Endothelial cell of umbilical vein (primary cell): ENCODE results near the gene SNRPD2. TPM values are rescaled to one million over a fixed set of nuclear protein-coding genes. Genes with fewer than 3 reads are reported as not detected.

Experiments used
- BruUV-seq: library from RNA; stranded (reverse); fragments of 400-500 nt; replicated peaks from 2 replicates; lab custom pipeline; 2021; lab: Mats Ljungman, UMichigan
- CTCF ChIA-PET: fragments of 300-600, 350-600 bp; sonication (Branson Sonifier 250); formaldehyde crosslinking; loops from one replicate; lab custom pipeline; 2021; ENCODE audit warnings: antibody characterized with exemption, inconsistent platforms; lab: Charles Lee
- POLR2A ChIA-PET: fragments of 300-600, 350-600 bp; sonication (Branson Sonifier 250); formaldehyde crosslinking; loops from one replicate; lab custom pipeline; 2021; ENCODE audit warnings: antibody characterized with exemption, inconsistent platforms; lab: Charles Lee
- DNase-seq: peaks from one replicate; pipeline ENCODE4 v3.0.0-alpha.2; 2011; ENCODE audit warnings: low read depth, low spot score
- FAIRE-seq: peaks from 2 replicates; lab custom pipeline; 2011; peaks lifted over from hg19 to GRCh38; lab: Jason Lieb, UNC
- H2AFZ ChIP-seq: 2 replicates; pipeline ENCODE4 v1.6.0; 2012; ENCODE audit warnings: low read depth, low read length, control low read depth, inconsistent platforms
- H3K27ac ChIP-seq: 2 replicates; pipeline ENCODE4 v1.5.1; 2011; ENCODE audit warnings: low read depth, mild to moderate bottlenecking, control low read depth, low read length, moderate library complexity; ENCODE audit not compliant: insufficient read depth
- H3K27me3 ChIP-seq, 2 experiments: 2 replicates each; pipeline versions ENCODE4 v1.6.0 to v1.6.1; 2011; ENCODE audit warnings: low read length in 2 of 2, mixed read lengths in 1 of 2; ENCODE audit not compliant: control insufficient read depth in 2 of 2, insufficient read depth in 2 of 2
- H3K36me3 ChIP-seq, 2 experiments: 2 replicates in 1 of 2; 3 replicates in 1 of 2; pipeline ENCODE4 v1.5.1; 2011; ENCODE audit warnings: low read length in 2 of 2, mild to moderate bottlenecking in 1 of 2, moderate library complexity in 1 of 2; ENCODE audit not compliant: control insufficient read depth in 2 of 2, insufficient read depth in 2 of 2; ENCODE audit errors: extremely low read depth in 1 of 2
- H3K4me1 ChIP-seq: 3 replicates; pipeline ENCODE4 v1.5.1; 2011; ENCODE audit warnings: mild to moderate bottlenecking, low read length; ENCODE audit not compliant: control insufficient read depth, insufficient read depth; ENCODE audit errors: extremely low read depth
- H3K4me2 ChIP-seq: 2 replicates; pipeline ENCODE4 v1.6.1; 2011; ENCODE audit warnings: low read length, control low read depth, mixed read lengths; ENCODE audit not compliant: insufficient read depth
- H3K4me3 ChIP-seq, 3 experiments: fragments of 200-600 bp in 1 of 3; sonication (generic), shearing (Covaris generic) in 1 of 3; replicated peaks in 1 of 3; 2 replicates each; pipeline ENCODE4 v1.5.1; 2011 to 2016; ENCODE audit warnings: control low read depth in 3 of 3, low read length in 3 of 3, mild to moderate bottlenecking in 2 of 3, inconsistent platforms in 1 of 3, low read depth in 1 of 3, moderate library complexity in 1 of 3; ENCODE audit not compliant: insufficient read depth in 1 of 3
- H3K79me2 ChIP-seq: 2 replicates; pipeline ENCODE4 v1.6.0; 2012; ENCODE audit warnings: low read length, inconsistent platforms; ENCODE audit not compliant: control insufficient read depth, insufficient read depth
- H3K9ac ChIP-seq: replicated peaks from 2 replicates; pipeline ENCODE3; 2011; ENCODE audit warnings: low read length, control low read depth; ENCODE audit not compliant: insufficient read depth; ENCODE audit errors: extremely low read depth
- H3K9me1 ChIP-seq: replicated peaks from 3 replicates; pipeline ENCODE4 v1.6.0; 2011; ENCODE audit warnings: mild to moderate bottlenecking, low read length; ENCODE audit not compliant: control insufficient read depth, insufficient read depth; ENCODE audit errors: extremely low read depth
- H3K9me3 ChIP-seq: replicated peaks from 2 replicates; pipeline ENCODE4 v1.5.1; 2012; ENCODE audit warnings: low read length, inconsistent platforms; ENCODE audit not compliant: control insufficient read depth, insufficient read depth
- H4K20me1 ChIP-seq: replicated peaks from 2 replicates; pipeline ENCODE3; 2011; ENCODE audit warnings: mild to moderate bottlenecking, low read length; ENCODE audit not compliant: control insufficient read depth, insufficient read depth; ENCODE audit errors: extremely low read depth
- EZH2 ChIP-seq: IDR thresholded peaks from 2 replicates; pipeline ENCODE4 v1.6.1; 2012; ENCODE audit warnings: borderline replicate concordance, low read depth, mild to moderate bottlenecking, moderate library complexity, low read length, inconsistent platforms; ENCODE audit not compliant: severe bottlenecking
- GATA2 ChIP-seq: IDR thresholded peaks from 2 replicates; pipeline ENCODE4 v1.7.0; 2011; ENCODE audit warnings: low read depth, mild to moderate bottlenecking, moderate library complexity, mixed read lengths, low read length; ENCODE audit not compliant: insufficient read length, insufficient read depth
- JUN ChIP-seq: IDR thresholded peaks from 2 replicates; pipeline ENCODE4 v1.6.1; 2011; ENCODE audit warnings: borderline replicate concordance, low read depth; ENCODE audit not compliant: insufficient read length, insufficient read depth
- MYC ChIP-seq: IDR thresholded peaks from one replicate; pipeline ENCODE4 v1.6.1; 2011; ENCODE audit warnings: mild to moderate bottlenecking, low read depth, low read length
- POLR2AphosphoS5 ChIP-seq: IDR thresholded peaks from 2 replicates; pipeline ENCODE4 v1.6.1; 2012; ENCODE audit warnings: low read depth, mild to moderate bottlenecking, control low read depth, low read length, moderate library complexity; ENCODE audit not compliant: insufficient read depth
- dilution Hi-C: fragments of 300-500 bp; cut with MboI; formaldehyde crosslinking; loops from one replicate; pipeline ENCODE4 v1.15.0; 2019; ENCODE audit warnings: low sequenced_read_pairs; ENCODE audit not compliant: extremely low pct_ligation_motif_present
- intact Hi-C: fragments of 100-400 bp; cut with micrococcal nuclease; formaldehyde crosslinking; loops from one replicate; pipeline ENCODE4 v1.10.0; 2022
- polyA plus RNA-seq, 4 experiments: library from polyadenylated mRNA; depleted of rRNA in 3 of 4; stranded (reverse) in 3 of 4; unstranded in 1 of 4; fragments of >200 nt; gene quantifications; 2 replicates each; pipeline versions ENCODE4 v1.2.1 to v1.2.3, GENCODE V29; 2011 to 2012; ENCODE audit warnings: missing spikeins in 1 of 4
- total RNA-seq: library from RNA; stranded (reverse); gene quantifications from 2 replicates; pipeline ENCODE4 v1.2.3, GENCODE V29; 2021
- TF ChIP-seq, protein P1 (sequence below), 2 donors: IDR thresholded peaks; 1 replicate in 1 of 2; 2 replicates in 1 of 2; pipeline ENCODE4 v1.5.1; 2011; ENCODE audit warnings: low read length in 2 of 2, mild to moderate bottlenecking in 2 of 2, moderate library complexity in 2 of 2, control low read depth in 1 of 2, inconsistent platforms in 1 of 2, low read depth in 1 of 2; ENCODE audit not compliant: insufficient read depth in 1 of 2; ENCODE audit errors: extremely low read depth in 1 of 2

Gene SNRPD2
- total and polyA plus RNA-seq, 2 donors (not counting 3 experiments of a cell fraction or from before 2014, with no cell fraction given) = 512 to 519 TPM

DNA sequence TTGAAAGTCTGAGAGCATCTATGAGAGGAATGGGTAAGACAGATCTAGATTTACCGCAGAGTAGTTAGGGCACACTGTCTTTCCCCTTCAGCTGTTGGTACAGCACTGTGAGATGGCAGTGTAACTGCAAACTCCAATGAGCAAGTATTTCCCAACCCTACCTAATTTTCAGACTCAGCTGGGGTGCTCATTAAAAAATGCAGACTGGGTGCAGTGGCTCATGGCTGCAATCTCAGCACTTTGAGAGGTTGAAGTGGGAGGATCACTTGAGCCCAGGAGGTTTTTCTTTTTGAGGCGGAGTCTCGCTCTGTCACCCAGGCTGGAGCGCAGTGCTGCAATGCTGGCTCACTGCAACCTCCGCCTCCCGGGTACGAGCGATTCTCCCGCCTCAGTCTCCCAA lies 13.4 kb upstream of the SNRPD2 start:
- peaks cover 0 to 3% of the 10 kb centered on the region in 2 experiments for H3K36me3 ChIP-seq
- no peak overlapping the region for H3K27ac ChIP-seq
- CTCF ChIA-PET = interaction anchor here (1.4 to 1.8 kb wide), 2 partner anchors 12 kb away, joined by 3 to 7 read pairs; partner anchors contain the start of gene QPCTL
- dilution Hi-C loops = no loop called here
- no peaks in the 10 kb centered on the region for H3K4me1 ChIP-seq
- no peak overlapping the region for H3K4me2 ChIP-seq
- no peak overlapping the region for H3K4me3 ChIP-seq
- TF ChIP-seq JUN = no peak
- no peaks in the 10 kb centered on the region for H3K79me2 ChIP-seq
- DNase-seq (no peak), FAIRE-seq (no peak)
- POLR2A ChIA-PET = interaction anchor here (0.5 kb wide), 1 partner anchor 56 kb away, joined by 3 read pairs; no protein-coding TSS in a partner anchor
- no peak overlapping the region for H3K9ac ChIP-seq
- no peaks in the 10 kb centered on the region for H3K9me1 ChIP-seq
- intact Hi-C loops = no loop called here
- H3K27me3 ChIP-seq = no peaks in the 10 kb centered on the region
- H4K20me1 ChIP-seq = no peaks in the 10 kb centered on the region
- BruUV-seq = no TSS peak
- no peak overlapping the region for H2AFZ ChIP-seq
- H3K9me3 ChIP-seq = no peaks in the 10 kb centered on the region

DNA sequence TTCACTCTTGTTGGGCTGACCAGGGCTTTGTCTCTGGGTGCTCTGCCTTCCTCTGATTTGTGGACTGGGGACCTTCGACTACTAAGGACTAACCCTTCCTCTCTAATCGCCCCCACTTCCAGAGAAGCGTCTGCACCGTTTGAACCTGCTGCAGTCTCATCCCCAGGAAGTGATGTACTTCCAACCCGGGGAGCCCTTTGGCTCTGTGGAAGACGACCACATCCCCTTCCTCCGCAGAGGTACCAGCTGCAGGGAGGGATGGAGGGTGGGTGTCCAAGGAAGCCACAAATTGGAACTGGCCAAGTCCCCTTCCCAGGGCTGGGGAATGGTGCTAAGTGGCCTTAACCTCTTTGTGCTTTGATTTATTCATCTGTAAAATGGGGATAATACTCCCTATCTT lies 9.9 kb upstream of the SNRPD2 start:
- no peaks in the 10 kb centered on the region for H3K4me1 ChIP-seq
- no peaks in the 10 kb centered on the region for H3K9me1 ChIP-seq
- no peak overlapping the region for H3K27ac ChIP-seq
- H3K36me3 ChIP-seq = peaks cover 0 to 3% of the 10 kb centered on the region in 2 experiments
- H3K4me3 ChIP-seq = no peak overlapping the region
- TF ChIP-seq, protein P1, sequence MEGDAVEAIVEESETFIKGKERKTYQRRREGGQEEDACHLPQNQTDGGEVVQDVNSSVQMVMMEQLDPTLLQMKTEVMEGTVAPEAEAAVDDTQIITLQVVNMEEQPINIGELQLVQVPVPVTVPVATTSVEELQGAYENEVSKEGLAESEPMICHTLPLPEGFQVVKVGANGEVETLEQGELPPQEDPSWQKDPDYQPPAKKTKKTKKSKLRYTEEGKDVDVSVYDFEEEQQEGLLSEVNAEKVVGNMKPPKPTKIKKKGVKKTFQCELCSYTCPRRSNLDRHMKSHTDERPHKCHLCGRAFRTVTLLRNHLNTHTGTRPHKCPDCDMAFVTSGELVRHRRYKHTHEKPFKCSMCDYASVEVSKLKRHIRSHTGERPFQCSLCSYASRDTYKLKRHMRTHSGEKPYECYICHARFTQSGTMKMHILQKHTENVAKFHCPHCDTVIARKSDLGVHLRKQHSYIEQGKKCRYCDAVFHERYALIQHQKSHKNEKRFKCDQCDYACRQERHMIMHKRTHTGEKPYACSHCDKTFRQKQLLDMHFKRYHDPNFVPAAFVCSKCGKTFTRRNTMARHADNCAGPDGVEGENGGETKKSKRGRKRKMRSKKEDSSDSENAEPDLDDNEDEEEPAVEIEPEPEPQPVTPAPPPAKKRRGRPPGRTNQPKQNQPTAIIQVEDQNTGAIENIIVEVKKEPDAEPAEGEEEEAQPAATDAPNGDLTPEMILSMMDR (IDR thresholded peaks at IDR 0.05; ENCODE audit: extremely low read depth in 1 of 2, insufficient read depth in 1 of 2, low read depth in 1 of 2, low read length in 2 of 2) = no peak
- TF ChIP-seq GATA2 = no peak
- no peak for TF ChIP-seq EZH2
- TF ChIP-seq POLR2AphosphoS5 = no peak
- no peak for TF ChIP-seq MYC
- no peak overlapping the region for H3K4me2 ChIP-seq
- H3K79me2 ChIP-seq = no peaks in the 10 kb centered on the region
- BruUV-seq = no TSS peak
- no peak for FAIRE-seq
- POLR2A ChIA-PET = no interaction called here
- no peak overlapping the region for H3K9ac ChIP-seq
- CTCF ChIA-PET = interaction anchor here (1.1 to 1.3 kb wide), 4 partner anchors 9 to 68 kb away, joined by 4 to 9 read pairs (median 6); partner anchors contain the start of genes QPCTL and SNRPD2
- H4K20me1 ChIP-seq = no peaks in the 10 kb centered on the region
- dilution Hi-C loops (no loop called here), intact Hi-C loops (no loop called here)
- no peak for DNase-seq
- no peaks in the 10 kb centered on the region for H3K27me3 ChIP-seq
- H3K9me3 ChIP-seq = no peaks in the 10 kb centered on the region
- H2AFZ ChIP-seq = no peak overlapping the region
